NCI-H2029 (cell line): ENCODE data around the gene NEO1.

Experiments
- DNase-seq: peaks from one replicate; lab custom pipeline; 2025; lab: John Stamatoyannopoulos, UW

Gene NEO1

GRCh38 chr15:73331501-73331900 lies 279.2 kb downstream of the NEO1 start:
- DNase-seq = no peak

DNA sequence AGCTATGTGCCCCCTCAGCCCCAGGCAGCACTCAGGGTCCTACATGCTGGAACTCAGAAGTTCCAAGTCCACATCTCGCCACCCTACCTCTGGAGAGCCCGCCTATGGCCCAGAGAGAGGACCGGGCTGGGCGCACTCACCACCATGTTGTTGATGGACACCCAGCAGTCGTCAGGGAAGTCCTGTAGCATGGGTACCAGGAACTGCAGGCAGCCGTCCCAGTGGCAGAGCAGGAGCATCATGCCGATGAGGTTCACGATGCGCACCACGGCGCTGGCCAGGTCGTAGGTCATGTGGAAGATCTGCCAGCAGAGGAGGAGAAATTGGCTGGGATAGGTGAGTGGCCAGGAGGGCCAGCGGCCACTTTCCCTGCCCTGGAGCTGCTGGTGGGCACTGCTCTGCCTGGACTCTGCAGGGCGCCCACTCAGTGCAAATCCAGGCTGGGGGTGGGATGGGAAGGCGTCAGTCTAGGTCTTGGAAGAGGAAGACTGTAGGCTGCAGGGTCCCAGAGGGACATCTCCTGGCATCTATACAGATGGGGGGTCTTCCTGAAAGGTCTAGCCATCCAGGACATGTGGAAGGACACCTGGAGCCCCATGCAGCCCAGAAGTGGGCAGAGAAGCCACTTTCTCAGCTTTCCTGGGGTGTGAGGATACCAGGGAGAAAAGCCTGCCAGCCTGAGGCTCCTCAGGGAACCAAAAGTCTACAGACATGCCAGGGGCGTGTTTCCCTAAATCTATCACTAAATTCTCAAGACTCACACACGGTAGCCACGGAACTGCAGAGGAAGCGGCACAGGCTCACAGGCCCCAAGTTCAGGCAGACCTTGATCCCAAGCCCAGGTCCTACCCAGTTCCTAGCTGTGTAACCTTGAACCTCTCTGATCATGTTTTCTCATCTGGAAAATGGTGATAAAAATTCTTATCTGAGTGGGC lies 280.0 kb downstream of the NEO1 start:
- DNase-seq = no peak

- no peak for DNase-seq
Observed at GRCh38 chr15:73333001-73333400, 280.7 kb downstream of the NEO1 start.

DNA sequence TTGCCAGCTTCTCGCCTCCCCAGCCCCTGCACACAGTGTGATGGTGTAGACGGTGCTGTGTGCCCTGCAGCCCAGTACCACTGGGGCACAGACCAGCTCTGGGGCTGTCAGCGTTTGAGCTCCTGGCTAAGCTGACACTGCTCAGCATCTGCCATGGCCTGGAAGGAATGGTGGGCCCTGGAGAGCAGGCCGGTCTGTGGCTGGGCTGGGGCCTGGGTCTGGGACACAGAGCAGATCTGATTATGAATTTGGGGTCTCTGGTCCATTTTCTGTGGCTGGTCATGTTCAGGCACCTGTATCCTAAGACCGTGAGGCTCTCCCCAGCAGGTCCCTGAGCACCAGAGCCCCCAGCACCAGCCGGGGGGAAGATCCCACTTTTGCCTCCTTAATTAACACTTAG lies 281.8 kb downstream of the NEO1 start:
- no peak for DNase-seq

DNA sequence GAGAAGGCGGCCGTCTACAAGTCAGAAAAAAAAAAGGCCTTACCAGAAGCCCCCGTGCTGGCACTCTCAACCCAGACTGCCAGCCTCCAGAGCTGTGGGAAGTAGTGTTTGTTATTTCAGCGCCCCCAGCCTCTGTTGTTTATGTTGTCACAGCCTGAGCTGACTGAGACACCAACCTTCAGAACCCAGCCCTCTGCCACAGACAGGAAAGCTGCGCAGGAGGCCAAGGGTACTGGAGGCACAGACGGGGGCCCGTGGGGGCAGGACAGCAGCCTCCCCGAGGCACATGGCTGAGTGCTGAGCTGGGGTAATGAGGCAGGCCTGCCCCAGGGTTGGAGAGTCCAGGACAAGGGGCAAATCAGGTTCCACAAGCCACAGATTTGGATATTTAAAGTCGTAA lies 282.8 kb downstream of the NEO1 start:
- DNase-seq = no peak

DNA sequence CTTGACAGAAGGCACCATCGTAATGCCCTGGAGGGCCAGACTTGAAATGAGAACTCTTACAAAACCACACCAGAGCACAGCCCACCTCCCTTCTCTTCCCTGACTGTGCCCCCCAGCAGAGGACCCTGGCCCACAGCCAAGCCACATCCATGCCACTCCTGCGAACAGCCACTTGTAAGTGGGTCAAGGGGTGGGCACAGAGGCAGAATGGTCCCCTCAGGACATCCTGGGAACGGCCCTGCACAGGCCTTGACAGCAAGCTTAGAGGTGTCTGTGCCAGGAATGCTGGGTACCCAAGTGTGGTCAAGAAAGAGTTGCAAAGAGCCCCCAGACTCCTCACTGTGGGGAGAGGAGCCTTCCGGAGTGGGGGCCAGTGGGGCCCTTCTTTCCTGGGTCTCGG lies 283.2 kb downstream of the NEO1 start:
- no peak for DNase-seq

- no peak for DNase-seq
Observed at GRCh38 chr15:73336756-73337155, 284.5 kb downstream of the NEO1 start.

DNA sequence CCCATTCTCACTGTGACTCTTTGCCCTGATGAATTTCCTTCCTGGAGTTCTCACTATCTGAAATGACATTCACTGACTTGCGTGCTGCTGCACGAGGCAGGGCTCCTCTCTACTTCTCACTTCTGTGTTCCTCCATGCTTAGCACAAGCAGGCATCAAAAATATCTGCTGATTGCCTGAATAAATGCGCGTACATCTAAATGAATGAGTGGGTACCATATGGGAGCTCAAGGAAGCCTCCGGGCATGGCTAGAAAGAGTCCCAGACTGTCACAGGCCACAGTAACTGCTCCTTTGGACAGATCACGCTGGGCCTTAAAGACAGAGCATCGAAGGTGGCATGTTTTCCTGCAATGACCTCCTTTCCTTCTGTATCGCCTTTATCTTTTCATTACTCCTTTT lies 284.9 kb downstream of the NEO1 start:
- no peak for DNase-seq

DNA sequence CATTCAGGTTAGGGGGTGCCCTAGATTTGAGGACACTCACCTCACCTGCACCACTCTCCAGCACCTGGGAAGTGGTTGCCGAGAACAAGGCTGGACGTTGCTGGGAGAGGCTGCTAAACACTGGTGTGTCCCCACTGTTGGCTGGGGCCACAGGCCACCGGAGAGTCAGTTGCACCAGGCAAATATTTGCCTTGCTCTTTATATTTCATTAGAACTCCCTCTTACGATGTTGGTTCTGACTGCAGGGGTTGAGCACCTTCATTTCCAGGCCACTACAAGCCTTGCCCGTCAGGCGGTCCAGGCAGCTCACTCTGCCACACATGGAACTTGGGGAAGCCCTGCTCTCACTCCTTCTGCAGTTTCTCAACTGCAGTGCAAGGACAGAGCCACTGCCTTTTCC lies 285.8 kb downstream of the NEO1 start:
- peak; percentile 41 for DNase-seq

GRCh38 chr15:73338606-73339374 lies 286.5 kb downstream of the NEO1 start:
- DNase-seq = no peak

DNA sequence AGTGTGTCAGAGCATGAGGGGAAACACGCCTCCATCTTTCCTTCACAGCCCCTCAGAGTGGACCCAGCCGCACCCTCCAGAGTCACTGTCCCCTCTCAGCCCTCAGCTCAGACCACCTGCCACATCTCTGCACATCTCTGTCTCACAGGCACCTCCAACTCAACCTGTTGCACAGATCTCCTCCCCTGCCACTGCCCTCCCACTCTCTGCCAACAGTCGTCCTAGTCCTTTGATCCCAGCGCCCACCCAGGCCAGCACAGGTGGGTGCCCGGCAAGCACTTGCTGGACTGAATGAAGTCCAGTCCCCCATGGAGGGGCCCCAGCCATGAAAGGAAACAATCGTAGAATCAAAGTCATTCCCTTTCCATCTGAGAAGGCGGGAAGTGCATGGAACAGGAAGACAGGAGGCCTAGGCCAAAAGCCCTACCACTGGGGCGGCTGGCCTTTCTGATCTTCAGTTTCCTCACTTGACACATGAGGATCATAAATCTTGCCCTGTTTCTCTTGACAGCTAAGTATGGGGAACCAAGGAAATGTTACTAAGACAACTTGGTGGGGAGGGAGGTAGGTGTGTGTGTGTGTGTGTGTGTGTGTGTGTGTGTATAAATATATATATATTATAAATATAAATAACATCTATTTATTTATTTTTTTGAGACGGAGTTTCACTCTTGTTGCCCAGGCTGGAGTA lies 288.4 kb downstream of the NEO1 start:
- DNase-seq = no peak

- DNase-seq = peak; percentile 46
Observed at GRCh38 chr15:73341886-73342600, 289.8 kb downstream of the NEO1 start.

DNA sequence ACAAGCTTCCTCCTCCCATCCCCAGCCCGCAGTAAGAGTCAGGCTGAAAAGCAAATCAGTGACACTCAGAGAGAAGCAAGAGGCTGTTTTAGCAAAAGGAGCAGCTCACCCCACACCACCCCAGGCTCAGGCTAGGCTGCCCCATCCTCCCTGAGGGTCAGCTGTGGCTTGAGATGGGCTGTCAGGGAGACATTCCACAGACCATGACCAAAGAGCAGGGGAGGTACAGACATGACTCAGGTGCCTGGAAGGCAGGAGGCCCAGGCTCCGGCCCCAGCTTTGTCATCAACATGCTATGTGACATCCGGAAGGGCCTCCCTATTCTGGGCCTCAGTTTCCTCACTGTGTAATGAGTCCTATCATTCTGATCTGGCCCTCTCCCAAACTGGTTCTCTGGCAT lies 291.8 kb downstream of the NEO1 start:
- no peak for DNase-seq

DNA sequence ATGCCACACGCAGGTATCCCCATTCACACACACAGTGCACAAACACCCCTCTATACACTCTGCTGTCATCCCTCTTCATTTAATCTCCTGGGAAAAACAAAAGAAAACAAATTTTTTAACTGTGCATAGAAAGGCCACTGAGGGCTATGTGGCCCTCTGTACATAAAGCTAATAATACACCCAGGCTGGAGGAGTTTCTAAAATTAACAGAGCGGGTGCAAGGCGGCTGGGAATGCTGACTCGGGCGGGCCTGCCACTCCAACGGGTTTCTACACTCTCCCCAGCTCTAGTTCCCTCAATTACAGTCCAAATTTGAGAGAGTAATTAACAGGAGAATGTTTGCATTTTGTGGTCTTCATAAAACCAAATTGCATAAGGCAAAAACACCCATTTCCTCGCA lies 293.4 kb downstream of the NEO1 start:
- no peak for DNase-seq

GRCh38 chr15:73346735-73347312 lies 294.6 kb downstream of the NEO1 start:
- no peak for DNase-seq

GRCh38 chr15:73349191-73349590 lies 296.9 kb downstream of the NEO1 start:
- no peak for DNase-seq

DNA sequence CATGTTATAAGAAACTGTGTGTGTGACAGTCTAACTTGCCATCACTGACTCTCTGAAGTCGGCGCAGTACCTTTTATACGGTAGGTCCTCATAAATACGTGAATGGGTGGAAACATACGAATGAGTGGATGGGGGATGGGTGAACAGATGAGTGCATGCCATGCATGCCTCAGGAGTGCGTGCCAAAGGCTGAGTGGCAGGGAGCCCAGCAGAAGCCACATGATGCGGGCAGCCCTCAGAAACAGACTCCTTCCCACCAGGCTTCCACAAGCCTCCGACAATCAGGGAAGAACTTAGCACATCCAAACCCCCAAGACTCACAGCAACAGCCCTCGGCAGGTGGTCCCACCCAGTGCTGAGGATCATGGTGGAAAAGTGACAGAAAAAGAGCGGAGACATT lies 299.8 kb downstream of the NEO1 start:
- DNase-seq = no peak

DNA sequence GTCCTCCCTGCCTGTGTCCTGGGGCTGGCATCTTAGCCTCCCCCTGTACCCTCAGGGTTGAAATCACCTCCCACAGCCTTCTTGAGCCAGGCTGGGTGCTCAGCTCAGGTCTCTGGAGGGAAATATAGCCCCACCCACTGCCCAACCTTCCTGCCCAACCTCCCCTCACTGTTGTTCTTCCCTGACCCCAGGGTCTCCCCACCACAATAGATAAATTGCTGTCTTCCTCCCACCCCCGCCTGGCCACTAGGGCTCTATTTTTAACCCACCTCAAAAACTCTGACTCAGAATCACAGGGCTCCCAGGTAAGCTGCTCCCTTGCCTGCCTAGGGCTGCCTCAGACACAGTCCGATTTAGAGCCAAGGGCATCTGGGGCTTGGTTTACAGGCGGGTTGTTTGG lies 301.5 kb downstream of the NEO1 start:
- DNase-seq = no peak

- DNase-seq = no peak
Observed at GRCh38 chr15:73354241-73354640, 302.0 kb downstream of the NEO1 start.
